HepG2 (cell line): ENCODE data around the gene SYT7. TPM values are rescaled to one million over a fixed set of nuclear protein-coding genes. Genes with fewer than 3 reads are reported as not detected.
A peak's percentile ranks its signal among the peaks of the same experiment; 100 is the strongest.

Experiments
- BRF2 ChIP-seq: sonication (generic); formaldehyde crosslinking; IDR thresholded peaks from 2 replicates; pipeline ENCODE4 v1.8.1; 2022; ENCODE audit warnings: mild to moderate bottlenecking, missing genetic modification reagents
- FOXK1 ChIP-seq: sonication (generic); formaldehyde crosslinking; IDR thresholded peaks from 2 replicates; pipeline ENCODE4 v1.4.0; 2020; ENCODE audit warnings: low read depth, missing genetic modification reagents, borderline replicate concordance
- GFI1 ChIP-seq: sonication (generic); formaldehyde crosslinking; IDR thresholded peaks from 2 replicates; pipeline ENCODE4 v1.5.0; 2020; ENCODE audit warnings: missing genetic modification reagents, mild to moderate bottlenecking, borderline replicate concordance
- GPBP1L1 ChIP-seq: sonication (generic); formaldehyde crosslinking; IDR thresholded peaks from 2 replicates; pipeline ENCODE4 v1.5.0; 2020; ENCODE audit warnings: mild to moderate bottlenecking, missing genetic modification reagents
- HHEX ChIP-seq: IDR thresholded peaks from 2 replicates; pipeline ENCODE4 v1.6.1; 2016; ENCODE audit warnings: control low read depth
- IKZF5 ChIP-seq: IDR thresholded peaks from 2 replicates; pipeline ENCODE4 v1.6.1; 2018; ENCODE audit warnings: missing genetic modification reagents, mild to moderate bottlenecking, missing compliant biosample characterization
- JUN ChIP-seq: sonication (generic); formaldehyde crosslinking; IDR thresholded peaks from 2 replicates; pipeline ENCODE4 v1.4.0; 2020; ENCODE audit warnings: mild to moderate bottlenecking, missing genetic modification reagents
- KDM2A ChIP-seq: sonication (generic); formaldehyde crosslinking; IDR thresholded peaks from 2 replicates; pipeline ENCODE4 v1.4.0; 2020; ENCODE audit warnings: low read depth, missing genetic modification reagents, borderline replicate concordance
- KLF9 ChIP-seq: IDR thresholded peaks from 2 replicates; pipeline ENCODE4 v1.6.1; 2016; ENCODE audit warnings: low read depth
- POLR2AphosphoS5 ChIP-seq: IDR thresholded peaks from 2 replicates; pipeline ENCODE4 v1.6.1; 2012; ENCODE audit warnings: low read depth, low read length
- SP4 ChIP-seq: sonication (generic); formaldehyde crosslinking; IDR thresholded peaks from 2 replicates; pipeline ENCODE4 v1.8.1; 2023; ENCODE audit warnings: mild to moderate bottlenecking, missing genetic modification reagents
- TIGD3 ChIP-seq: sonication (generic); formaldehyde crosslinking; IDR thresholded peaks from 2 replicates; pipeline ENCODE4 v1.5.1; 2020; ENCODE audit warnings: mild to moderate bottlenecking, missing genetic modification reagents, borderline replicate concordance
- ZNF138 ChIP-seq: sonication (generic); formaldehyde crosslinking; IDR thresholded peaks from 2 replicates; pipeline ENCODE4 v1.5.0; 2020; ENCODE audit warnings: mild to moderate bottlenecking, low read depth, missing genetic modification reagents
- ZNF331 ChIP-seq: sonication (generic); formaldehyde crosslinking; IDR thresholded peaks from 2 replicates; pipeline ENCODE4 v1.4.0; 2020; ENCODE audit warnings: missing genetic modification reagents
- ZNF572 ChIP-seq: sonication (generic); formaldehyde crosslinking; IDR thresholded peaks from 2 replicates; pipeline ENCODE4 v1.5.1; 2020; ENCODE audit warnings: mild to moderate bottlenecking, missing genetic modification reagents
- ZNF576 ChIP-seq: sonication (generic); formaldehyde crosslinking; IDR thresholded peaks from 2 replicates; pipeline ENCODE4 v1.4.0; 2020; ENCODE audit warnings: mild to moderate bottlenecking, missing genetic modification reagents
- ZNF773 ChIP-seq: sonication (generic); formaldehyde crosslinking; IDR thresholded peaks from 2 replicates; pipeline ENCODE4 v1.4.0; 2020; ENCODE audit warnings: missing genetic modification reagents, borderline replicate concordance
- ZNF790 ChIP-seq: sonication (generic); formaldehyde crosslinking; IDR thresholded peaks from 2 replicates; pipeline ENCODE4 v1.8.0; 2022; ENCODE audit warnings: missing genetic modification reagents, mild to moderate bottlenecking, borderline replicate concordance
- ZNF83 ChIP-seq: sonication (generic); formaldehyde crosslinking; IDR thresholded peaks from 2 replicates; pipeline ENCODE4 v1.4.0; 2020; ENCODE audit warnings: missing genetic modification reagents, mild to moderate bottlenecking, borderline replicate concordance
- ZNF839 ChIP-seq: sonication (generic); formaldehyde crosslinking; IDR thresholded peaks from 2 replicates; pipeline ENCODE4 v1.4.0; 2020; ENCODE audit warnings: missing genetic modification reagents, mild to moderate bottlenecking, borderline replicate concordance
- ZSCAN31 ChIP-seq: sonication (generic); formaldehyde crosslinking; IDR thresholded peaks from 2 replicates; pipeline ENCODE4 v1.5.0; 2020; ENCODE audit warnings: low read depth, mild to moderate bottlenecking, missing genetic modification reagents
- ZXDC ChIP-seq: sonication (generic); formaldehyde crosslinking; IDR thresholded peaks from 2 replicates; pipeline ENCODE4 v1.5.0; 2020; ENCODE audit warnings: mild to moderate bottlenecking, missing genetic modification reagents
- polyA plus RNA-seq, 8 experiments: library from polyadenylated mRNA; depleted of rRNA in 3 of 8; stranded (reverse) in 7 of 8; unstranded in 1 of 8; fragments of >200 nt; fragmentation: Illumina TruSeq in 4 of 8; extraction: Trizol in 4 of 8; gene quantifications; 2 replicates each; pipeline versions ENCODE4 v1.2.1 to v1.2.3, GENCODE V29; 2011 to 2016; ENCODE audit warnings: low read depth in 4 of 8, missing spikeins in 1 of 8, mixed read lengths in 1 of 8; ENCODE audit not compliant: insufficient read depth in 1 of 8
- total RNA-seq, 5 experiments: library from RNA; depleted of rRNA; stranded (reverse); fragments of >200 nt; fragmentation: Illumina TruSeq; extraction: Trizol; gene quantifications; 2 replicates each; pipeline ENCODE4 v1.2.3, GENCODE V29; 2016; ENCODE audit warnings: low read depth in 1 of 5

The SYT7 gene
- total and polyA plus RNA-seq, 2 of the 13 experiments (the other 11 are each of a cell fraction or from before 2014, with no cell fraction given), result 1.4 to 4.4 TPM

- TF ChIP-seq HHEX (CRISPR knock-in tag) (peak; percentile 92), POLR2AphosphoS5 (no peak), ZNF839 (CRISPR knock-in tag) (peak; percentile 99; the same call in 1 of the 2 replicates), SP4 (CRISPR knock-in tag) (peak; percentile 99), IKZF5 (CRISPR knock-in tag) (peak; percentile 100), KDM2A (peak; percentile 100), ZSCAN31 (CRISPR knock-in tag) (peak; percentile 100), BRF2 (CRISPR knock-in tag) (peak; percentile 100), KLF9 (CRISPR knock-in tag) (peak; percentile 100), ZNF83 (CRISPR knock-in tag) (peak; percentile 100), ZNF138 (CRISPR knock-in tag) (peak; percentile 100), ZNF572 (CRISPR knock-in tag) (peak; percentile 98), JUN (CRISPR knock-in tag) (peak; percentile 97), GFI1 (CRISPR knock-in tag) (peak; percentile 97), ZNF331 (CRISPR knock-in tag) (peak; percentile 100), ZNF576 (CRISPR knock-in tag) (peak; percentile 95), ZNF790 (peak; percentile 100), ZXDC (CRISPR knock-in tag) (peak; percentile 99), GPBP1L1 (CRISPR knock-in tag) (no peak), FOXK1 (CRISPR knock-in tag) (peak; percentile 100), TIGD3 (CRISPR knock-in tag) (peak; percentile 100), ZNF773 (peak; percentile 100)
Measured at GRCh38 chr11:61567286-61568061, 13.4 kb downstream of the SYT7 start (continued).
